NCI-H82 treated with DMSO at 0.1 percent for 48 hours (cell line): ENCODE measurements around the gene NUAK2.

Experiments used
- DNase-seq: peaks from one replicate; lab custom pipeline; 2025; ENCODE audit not compliant: unreplicated experiment; lab: John Stamatoyannopoulos, UW

Gene NUAK2

DNA sequence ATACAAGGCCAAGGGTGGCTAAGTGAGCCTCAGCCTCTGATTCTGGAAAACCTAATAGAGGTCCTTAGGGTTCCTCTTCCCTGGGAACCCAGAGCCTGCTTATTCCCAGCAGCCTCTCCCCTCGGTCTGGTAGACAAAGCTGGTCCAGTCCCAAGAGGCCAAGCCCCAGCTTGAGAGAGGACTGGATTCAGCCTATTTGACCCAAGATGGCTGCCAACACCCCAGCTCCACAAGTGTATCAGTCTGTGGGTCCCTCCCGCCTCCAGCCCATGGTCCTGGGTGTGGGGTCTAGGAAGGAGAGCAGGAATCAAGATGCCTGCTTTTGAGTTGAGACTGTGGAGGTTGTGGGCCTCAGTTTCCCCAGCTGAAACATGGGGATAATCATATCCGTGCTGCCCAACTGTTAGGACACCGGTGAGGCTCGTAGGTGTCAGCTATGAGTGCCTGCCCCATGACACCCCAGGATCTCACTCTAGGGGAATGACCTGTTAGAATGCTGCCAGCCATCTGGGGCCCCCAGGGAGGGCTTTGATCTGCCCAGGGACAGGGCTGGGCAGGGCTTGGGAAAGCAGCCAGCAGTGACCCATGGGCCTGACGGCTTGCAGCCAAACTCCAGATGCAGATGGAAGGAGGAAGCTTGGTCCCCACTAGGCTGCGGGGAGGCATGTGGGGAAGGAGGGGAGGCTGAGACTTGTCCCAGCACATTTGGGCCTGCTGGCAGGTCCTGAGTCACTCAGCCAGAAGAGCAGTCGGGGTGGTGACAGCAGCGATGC is 45.4 kb downstream of the NUAK2 start:
- no peak for DNase-seq

DNA sequence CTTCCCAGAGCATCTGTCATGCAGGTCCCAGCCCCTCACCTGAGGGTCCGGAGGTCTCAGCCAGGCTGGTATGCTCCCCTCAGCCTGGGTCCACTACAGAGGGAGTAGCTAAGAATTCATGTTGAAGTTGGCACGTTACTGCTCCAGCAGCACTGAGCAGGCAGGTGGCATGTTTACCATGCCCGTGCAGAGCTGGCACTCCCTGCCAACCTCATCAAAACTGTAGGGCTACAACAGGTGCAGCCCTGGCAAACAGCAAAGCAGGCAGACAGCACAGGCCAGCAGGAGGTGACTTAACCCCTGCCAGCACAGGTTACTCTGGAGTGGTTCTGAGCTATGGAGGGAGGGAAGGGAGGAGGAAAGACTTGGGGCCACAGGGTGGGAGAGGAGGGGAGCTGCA is 46.4 kb downstream of the NUAK2 start:
- no peak for DNase-seq

DNA sequence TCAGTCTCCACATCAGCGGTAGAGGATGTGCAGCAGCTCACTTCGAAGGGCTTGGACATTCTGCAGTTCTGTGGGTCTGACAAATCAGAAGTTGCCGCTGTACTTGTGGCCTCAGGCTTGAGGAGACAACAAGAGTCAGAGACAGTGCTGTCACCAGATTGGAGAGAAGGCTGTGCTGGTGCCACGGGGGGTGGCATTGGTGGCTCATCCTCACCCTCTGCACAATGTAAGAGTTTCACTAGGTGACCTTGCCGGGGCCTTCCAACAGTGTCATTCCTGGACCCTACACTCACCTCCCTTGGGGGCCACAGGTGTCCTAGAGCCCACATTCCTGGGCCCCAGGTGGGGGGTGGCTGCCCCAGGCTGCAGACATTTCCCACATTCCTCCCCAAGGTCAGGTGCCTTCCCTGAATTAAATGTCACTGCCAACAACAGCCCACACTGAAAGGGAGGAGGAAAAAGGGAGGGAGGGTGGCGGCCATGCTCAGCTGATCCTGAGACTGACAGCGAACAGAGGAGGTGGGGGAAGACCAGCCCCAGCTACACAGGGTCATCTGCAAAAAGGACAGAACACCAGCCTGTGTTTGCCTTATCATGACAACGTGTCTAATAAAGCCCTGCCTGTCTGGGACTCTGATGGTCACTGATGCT is 47.4 kb downstream of the NUAK2 start:
- DNase-seq = no peak

DNA sequence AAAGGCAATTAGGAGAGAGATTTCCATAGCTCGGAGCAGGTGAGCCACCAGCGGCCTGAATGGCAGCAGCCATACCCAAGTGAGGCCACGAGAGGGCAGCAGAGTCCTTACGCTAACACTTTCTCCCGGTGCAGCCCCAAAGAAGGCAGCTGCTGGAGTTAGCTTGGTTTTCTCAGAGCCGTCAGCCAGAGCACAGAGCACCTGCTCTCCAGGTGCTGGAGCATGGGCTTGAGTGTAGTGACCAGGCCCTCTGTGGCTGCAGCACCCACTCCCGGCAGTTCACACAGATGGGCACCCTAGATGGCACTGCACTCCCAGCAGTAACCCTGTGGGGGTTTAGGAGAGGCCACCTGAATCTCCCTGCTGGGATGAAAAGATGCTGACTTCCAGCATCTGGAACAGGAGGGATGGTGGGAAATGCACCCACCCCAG is 48.0 kb downstream of the NUAK2 start:
- peak; percentile 86 for DNase-seq

DNA sequence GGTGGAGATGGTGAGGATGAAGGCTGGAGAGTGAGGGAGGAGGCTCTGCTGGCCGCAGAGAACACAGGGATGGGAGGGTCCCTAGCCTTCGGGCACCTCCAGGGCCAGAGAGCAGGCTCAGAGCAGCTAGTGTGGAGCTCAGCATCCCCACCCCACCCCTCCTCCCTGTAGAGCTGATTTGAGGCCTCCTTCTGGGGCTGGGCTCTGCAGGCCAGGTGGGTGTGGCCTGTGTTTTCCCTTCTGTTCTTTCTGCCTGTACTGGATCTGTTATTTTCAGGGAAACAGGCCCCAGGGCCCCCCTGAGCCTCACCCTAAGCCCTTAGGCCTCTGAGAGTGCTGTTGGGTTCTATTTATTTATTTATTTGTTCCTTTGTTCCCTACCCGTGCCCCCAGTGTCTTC is 49.0 kb downstream of the NUAK2 start:
- no peak for DNase-seq

DNA sequence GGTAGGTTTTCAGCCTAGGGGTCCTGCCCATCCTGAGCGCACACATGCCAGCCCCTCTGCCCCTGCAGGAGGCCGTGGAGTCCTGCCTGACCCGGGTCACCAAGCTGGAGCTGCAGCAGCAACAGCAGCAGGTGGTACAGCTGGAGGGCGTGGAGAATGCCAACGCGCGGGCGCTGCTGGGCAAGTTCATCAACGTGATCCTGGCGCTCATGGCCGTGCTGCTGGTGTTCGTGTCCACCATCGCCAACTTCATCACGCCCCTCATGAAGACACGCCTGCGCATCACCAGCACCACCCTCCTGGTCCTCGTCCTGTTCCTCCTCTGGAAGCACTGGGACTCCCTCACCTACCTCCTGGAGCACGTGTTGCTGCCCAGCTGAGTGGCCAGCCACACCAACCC is 49.8 kb downstream of the NUAK2 start:
- no peak for DNase-seq

DNA sequence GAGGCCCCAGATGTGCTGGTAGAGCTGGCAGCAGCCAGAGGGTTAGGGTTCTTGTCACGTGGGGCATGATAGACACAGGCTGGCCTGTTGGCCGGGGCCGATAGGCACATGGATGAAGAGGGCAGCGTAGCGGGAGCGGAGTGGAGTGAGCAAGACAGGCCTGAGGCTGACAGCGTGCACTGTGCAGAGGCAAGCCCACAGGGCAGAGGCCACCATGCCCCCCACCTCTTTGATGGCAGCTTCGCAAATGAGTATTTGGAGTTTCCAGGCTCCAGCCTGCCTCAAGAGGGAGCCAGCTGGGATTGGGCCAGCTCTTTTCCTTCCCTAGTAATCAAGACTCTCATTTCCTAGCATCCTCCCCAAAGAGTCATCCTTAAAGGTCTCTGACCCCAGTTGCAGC is 50.3 kb downstream of the NUAK2 start:
- no peak for DNase-seq

DNA sequence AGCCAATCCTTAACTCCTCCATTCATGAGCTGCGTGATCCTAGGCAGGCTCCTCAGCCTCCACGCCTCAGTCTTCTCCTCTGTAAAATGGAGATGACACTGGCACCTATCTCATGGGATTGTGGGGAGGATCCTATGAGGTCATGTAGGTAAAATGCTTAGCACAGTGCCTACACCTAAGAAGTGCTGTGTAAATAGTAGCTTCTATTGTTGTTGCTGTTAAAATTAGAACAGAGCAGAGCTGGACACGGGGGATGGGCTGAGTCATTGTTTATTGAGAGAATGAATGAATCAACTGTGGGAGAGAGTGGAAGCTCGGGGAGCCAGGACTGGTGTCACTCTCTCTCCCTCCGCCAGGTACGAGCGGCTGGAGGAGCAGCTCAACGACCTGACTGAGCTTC is 50.8 kb downstream of the NUAK2 start:
- DNase-seq = no peak

DNA sequence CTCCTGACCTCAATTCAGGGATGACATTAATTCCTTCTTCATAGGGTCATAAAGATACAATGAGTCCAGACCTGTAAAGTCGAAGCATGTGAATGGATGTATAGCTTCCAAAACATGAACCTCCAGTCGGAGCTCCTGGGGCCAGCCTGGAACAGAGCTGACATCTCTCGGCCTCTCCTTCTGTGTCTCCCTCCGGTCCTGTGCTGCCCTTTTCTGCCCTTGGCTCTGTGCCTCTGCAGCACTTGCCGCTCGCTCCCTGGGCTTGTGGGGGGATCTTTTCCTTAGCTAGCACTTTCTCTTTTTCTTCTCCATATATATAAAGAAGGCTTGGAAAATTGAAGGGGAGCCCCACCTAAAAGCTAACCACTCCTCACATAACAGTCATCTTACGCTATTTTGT is 51.3 kb downstream of the NUAK2 start:
- no peak for DNase-seq

DNA sequence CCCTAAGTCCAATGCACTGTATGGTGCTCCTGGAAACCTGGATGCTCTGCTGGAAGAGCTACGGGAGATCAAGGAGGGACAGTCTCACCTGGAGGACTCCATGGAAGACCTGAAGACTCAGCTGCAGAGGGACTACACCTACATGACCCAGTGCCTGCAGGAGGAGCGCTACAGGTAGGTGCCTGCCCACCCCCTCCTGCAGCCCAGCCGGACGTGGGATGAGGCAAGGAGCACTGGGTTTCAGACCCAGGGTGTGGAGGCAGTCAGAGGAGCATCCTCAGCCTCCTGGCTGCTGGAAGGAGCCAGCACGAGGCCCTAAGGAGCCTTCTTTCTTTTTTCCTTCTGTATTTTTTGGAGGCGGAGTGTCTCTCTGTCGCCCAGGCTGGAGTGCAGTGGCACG is 51.8 kb downstream of the NUAK2 start:
- DNase-seq = no peak

DNA sequence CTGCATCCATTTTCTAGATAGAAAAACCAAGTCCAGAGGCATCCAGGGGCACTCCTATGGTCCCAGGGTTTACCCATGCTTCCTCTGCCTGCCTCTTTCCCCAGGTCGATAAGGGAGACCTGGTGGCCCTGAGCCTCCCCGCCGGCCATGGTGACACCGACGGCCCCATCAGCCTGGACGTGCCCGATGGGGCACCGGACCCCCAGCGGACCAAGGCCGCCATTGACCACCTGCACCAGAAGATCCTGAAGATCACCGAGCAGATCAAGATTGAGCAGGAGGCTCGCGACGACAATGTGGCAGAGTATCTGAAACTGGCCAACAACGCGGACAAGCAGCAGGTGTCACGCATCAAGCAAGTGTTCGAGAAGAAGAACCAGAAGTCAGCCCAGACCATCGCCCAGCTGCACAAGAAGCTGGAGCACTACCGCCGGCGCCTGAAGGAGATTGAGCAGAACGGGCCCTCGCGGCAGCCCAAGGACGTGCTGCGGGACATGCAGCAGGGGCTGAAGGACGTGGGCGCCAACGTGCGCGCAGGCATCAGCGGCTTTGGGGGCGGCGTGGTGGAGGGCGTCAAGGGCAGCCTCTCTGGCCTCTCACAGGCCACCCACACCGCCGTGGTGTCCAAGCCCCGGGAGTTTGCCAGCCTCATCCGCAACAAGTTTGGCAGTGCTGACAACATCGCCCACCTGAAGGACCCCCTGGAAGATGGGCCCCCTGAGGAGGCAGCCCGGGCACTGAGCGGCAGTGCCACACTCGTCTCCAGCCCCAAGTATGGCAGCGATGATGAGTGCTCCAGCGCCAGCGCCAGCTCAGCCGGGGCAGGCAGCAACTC is 52.5 kb downstream of the NUAK2 start:
- no peak for DNase-seq

DNA sequence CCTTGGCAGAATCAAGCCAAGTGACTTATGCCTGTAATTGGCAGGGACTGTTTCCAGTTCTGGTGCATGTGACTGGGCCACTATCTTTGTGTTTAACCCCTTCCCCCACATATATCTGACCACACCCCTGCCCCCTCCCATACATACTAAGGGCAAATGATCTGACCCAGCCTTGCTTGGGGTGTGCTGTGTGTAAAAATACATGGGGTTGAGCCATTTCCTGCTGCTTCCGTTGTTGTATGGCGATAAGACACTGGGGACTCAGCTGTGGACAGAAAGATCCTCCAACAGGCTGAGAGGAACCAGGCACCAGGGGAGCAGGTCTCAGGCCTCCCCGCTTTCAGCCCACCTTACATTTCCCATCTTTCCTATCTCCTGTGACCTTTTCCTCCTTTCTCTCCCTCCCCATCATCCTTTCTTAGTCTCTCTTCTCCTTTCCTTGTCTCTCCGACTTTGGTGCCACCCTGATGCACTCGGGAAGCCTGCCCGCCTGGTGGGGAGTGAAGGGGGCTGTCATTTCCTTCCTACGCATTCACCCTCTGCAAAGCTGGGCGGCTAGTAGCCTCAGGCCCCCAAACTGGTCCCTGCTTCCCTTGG is 54.1 kb downstream of the NUAK2 start:
- DNase-seq = no peak

DNA sequence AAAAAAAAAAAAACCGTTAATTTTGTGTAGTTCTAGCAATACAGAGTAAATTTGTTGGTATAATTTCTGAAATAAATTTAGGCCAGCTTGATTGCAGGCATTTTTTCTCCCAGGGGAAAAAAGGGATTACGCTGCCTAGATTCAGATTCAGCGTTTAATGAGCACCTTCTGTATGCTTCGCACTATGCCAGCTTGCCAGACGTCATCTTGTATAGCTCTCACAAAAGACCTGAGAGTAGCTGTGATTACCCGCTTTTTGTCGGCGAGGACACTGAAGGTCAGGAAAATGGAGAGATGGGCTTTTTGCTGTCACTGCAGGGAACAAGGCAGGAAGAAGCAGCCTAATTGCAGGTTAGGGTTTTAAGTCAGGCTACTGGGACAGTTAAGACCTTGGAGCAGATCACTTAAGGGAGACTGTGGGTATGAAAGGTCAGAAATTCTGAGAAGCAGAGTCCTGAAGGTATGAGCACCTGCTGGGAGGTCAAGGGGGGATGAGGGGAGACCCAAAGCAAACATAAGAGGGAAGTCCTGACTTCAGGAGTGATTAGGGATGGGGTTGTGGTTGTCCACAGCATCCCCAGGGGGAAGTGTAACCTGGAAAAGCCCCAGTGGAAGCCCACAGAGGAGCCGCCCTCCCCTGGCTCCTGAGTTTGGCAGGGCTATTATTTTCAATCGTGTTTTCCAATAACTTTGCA is 54.8 kb downstream of the NUAK2 start:
- DNase-seq = no peak

DNA sequence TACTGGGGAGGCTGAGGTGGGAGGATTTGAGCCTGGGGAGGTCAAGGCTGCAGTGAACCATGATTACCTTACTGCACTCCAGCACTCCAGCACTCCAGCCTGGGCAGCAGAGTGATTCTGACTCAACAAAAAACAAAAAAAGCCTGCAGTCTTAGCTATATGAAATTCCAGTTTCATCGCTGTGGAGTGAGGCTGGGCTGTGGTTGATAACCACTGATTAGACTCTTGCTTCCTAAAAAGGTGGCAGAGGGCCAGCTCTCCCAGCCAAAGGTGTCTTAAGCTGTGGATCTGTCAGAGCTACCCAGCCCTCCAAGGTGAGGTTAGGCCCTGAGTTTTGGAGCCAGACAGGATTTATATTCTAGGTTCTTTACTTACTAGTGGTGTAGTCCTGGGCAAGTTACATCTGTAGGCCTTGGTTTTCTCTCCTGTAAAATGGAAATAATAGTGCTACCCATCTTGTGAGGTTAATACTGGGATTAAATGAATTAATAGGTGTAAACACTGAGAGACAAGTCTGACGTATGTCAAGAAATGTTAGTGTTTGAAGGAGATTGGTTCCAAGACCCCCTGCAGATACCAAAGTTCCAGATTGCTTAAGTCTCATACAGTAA is 57.9 kb downstream of the NUAK2 start:
- no peak for DNase-seq

DNA sequence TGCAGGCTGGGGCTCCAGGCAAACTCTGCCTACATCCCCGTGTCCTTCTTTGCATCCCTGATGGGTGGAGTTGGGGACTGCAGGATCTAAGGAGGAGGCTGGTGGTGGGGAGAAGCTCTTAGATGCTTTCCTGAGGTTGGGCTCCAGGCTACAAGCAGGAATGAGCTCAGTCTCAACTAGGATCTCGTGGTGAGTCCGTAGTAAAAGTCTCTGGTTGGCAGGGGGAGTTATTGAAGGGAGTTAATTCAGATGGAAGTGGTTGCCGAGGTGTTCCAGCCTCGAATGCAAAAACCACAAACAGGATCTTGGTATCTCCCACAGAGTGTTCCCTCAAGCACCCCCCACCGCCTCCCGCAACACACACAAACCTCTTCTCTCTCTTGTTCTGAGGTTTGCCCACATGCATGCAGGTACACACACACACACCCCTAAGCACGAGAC is 58.8 kb downstream of the NUAK2 start:
- DNase-seq = no peak

DNA sequence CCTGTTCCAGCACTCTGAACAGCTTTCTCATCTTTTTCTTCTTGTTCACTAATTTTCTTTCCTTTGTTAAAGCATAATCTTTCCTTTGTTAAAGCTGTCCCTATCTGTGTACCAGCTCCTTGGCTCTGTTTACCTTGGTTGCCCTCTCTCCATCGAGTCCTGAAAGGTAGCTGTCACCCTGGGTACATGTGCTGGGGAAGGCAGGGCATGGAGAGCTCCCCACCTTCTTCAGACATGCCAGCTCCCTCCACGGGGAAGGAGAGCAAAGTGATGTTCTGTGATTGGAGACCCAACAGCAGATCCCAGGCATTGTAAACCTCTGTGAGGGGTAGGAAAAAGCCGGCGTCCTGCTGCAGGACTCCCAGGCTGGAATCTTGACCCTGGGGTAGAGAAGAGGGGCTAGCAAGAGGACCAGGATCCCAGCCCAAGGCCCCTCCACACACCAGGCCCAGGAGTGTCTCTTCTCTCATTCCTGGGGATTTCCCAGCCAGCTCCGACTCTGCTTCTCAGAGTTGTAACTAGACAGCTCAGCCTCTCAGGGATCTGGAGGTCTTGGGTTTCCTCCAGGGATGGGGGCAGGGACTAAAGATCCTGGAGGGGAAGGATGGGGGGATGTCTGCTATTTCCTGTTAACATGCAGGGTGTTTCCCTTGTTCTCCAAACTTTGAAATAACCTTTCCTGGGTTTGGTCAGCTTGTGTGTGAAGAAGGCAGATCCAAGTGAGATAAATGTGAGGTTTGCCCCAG is 59.4 kb downstream of the NUAK2 start:
- DNase-seq = no peak

DNA sequence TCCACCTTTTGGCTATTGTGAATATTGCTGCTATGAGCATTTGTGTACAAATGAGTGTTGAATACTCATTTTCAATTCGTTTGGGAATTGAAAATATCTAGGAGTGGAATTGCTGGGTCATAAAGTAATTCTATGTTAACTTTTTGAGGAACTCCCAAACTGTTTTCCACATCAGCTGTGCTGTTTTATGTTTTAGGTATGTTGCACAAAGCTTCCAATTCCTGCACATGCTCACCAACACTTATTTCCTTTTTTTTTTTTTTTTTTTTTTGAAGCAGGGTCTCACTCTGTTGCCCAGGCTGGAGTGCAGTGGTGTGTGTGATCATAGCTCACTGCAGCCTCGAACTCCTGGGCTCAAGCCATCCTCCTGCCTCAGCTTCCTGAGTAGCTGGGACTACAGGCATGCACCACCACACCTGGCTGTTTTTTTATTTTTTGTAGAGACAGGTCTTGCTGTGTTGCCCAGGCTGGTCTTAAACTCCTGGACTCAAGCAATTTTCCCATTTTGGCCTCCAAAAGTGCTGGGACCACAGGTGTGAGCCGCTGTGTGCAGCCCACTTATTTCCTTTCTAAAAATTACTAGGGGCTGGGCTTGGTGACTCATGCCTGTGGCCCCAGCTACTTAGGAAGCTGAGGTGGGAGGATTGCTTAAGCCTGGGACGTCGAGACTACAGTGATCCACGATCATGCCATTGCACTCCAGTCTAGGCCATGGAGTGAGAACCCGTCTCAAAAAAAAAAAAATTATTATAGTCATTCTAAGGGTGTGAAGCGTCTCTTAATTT is 60.4 kb downstream of the NUAK2 start:
- DNase-seq = no peak

DNA sequence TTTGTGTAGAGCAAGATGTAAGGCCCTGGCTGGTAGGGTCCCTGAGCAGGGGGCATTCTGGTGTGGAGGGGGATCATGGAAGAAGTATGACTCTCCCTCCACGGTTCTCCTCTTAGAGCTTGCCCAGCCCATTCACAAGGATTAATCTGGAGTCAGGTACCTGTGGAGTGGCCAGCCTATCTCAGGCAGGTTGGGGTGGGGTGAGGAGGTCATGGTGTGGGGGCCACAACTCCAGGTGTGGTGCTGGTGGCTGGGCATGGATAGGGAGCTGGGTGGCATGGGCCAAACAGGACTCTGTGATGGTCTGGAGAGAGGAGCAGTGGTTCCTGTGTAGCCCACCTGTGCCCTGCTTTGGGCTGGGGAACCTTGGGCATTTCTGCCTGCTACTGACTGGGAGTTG is 61.5 kb downstream of the NUAK2 start:
- no peak for DNase-seq

DNA sequence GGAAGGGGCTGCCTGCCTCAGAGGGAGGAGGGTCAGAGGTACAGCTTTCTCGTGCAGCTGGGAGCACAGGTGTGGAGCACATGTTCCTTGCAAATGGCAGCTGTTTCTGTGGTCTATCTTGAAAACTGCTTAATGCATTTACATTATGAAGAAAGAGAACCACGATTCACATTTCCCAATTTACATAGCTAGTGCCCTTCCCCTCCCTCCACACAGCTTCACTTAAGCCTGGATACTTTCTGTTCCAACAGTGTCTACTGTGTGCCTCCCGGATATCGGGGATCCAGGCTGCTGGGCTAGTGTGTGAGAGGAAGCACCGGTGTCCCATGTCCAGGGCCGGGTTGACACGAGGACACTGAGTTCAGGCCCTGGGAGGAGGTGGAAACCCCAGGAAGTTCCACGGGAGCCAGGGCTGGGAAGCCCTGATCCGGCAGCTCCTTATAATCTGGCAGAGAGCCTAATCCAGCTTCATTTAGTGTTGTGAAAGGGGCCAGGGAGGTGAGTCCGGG is 62.2 kb downstream of the NUAK2 start:
- peak; percentile 67 for DNase-seq
